GM18519 (cell line): ENCODE data around the gene TLL2.

Experiments
- ATAC-seq: cut with Tn5 transposase; IDR thresholded peaks from one replicate; pipeline ENCODE4 v1.9.1; 2021; ENCODE audit warnings: mild to moderate bottlenecking, moderate library complexity; ENCODE audit not compliant: unreplicated experiment, low FRiP score

The TLL2 gene

DNA sequence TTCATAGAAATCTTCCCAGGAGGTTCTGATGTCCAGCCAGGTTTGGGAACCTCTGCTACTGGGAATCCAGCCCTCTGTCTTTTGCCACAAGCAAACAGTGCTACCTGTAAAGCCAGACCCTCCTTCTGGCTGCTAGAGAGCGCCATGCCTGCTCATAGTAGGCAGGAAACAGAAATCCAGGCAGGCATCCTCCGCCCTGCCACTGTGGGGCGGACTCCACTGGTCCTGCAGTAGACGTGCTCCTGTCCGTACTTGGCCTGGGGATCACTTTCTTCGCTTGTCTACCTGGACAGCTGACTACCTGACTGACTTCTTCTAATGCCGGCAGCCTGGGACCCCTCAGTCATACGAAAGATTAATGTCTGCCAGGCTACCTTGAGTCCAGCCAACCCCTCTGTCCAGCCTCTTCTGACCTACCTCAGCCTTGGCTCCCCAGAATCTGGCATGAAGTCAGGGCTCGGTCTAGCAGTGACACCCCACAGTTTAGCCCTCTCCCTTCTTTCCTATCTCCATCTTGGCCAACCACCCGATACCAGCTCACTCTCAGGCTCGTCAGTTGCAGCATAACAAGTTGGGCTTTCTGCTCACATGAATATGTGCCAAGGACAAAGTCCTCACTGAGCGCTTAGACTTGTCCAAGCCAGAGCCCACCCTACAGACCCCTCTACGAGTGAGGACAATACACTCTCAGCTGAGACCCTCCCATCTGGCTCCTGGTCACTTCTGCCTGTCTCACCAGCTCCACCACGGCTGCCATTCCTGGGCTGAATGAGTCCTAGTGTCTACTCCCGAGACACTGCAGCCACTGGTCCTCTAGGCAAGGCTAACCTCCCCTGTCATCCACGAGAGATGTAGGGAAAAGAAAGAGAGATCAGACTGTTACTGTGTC lies 111.1 kb downstream of the TLL2 start:
- no peak for ATAC-seq

- no peak for ATAC-seq
These were observed 112.7 kb downstream of the TLL2 start for GRCh38 chr10:96401036-96401435.

GRCh38 chr10:96400465-96400864 lies 113.3 kb downstream of the TLL2 start:
- ATAC-seq: no peak

DNA sequence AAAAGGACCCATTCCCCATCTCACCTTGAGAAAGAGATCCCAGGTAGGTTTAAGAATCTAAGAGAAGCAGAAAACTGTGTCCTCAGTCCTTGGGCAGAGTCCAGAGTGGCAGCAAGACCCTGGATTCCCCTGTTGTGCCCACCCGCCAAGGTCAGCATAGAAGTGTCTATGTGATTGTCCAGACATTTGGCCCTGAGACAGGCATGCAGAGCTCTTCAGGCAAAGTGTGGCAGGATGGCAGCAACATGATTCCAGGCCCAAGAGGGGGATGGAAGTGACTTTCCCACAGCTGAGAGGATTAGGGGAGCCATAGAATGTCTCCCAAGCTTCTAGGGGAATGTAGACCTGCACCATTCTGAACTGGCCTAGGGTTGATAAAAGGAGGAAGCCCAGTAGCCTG lies 115.8 kb downstream of the TLL2 start:
- ATAC-seq: no peak

GRCh38 chr10:96395931-96396877 lies 117.5 kb downstream of the TLL2 start:
- ATAC-seq: no peak

GRCh38 chr10:96390460-96390864 lies 123.3 kb downstream of the TLL2 start:
- ATAC-seq: no peak

DNA sequence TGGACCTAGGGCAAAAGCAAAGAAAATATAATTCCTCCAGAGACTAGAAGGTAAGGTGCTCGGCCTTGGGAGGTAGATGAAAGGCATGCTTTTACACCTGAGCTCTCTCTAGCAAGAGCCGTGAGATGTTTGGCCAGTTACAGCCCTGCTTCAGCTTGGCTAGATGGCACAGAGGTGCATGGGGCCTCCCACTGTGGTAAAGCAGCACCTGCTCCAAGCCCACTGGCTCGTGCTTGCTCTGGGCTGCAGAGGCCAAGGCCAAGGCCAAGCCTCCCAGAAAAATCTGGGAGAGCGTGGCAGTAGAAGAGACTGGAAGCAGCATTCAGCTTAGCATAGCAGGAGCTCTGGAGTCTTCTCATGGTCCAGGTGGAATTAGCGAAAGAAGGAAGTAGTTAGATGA lies 123.9 kb downstream of the TLL2 start:
- no peak for ATAC-seq

- ATAC-seq: no peak
These were observed 126.1 kb downstream of the TLL2 start for GRCh38 chr10:96387601-96388000.

GRCh38 chr10:96387161-96387560 lies 126.6 kb downstream of the TLL2 start:
- no peak for ATAC-seq

GRCh38 chr10:96384506-96384905 lies 129.2 kb downstream of the TLL2 start:
- ATAC-seq: no peak

DNA sequence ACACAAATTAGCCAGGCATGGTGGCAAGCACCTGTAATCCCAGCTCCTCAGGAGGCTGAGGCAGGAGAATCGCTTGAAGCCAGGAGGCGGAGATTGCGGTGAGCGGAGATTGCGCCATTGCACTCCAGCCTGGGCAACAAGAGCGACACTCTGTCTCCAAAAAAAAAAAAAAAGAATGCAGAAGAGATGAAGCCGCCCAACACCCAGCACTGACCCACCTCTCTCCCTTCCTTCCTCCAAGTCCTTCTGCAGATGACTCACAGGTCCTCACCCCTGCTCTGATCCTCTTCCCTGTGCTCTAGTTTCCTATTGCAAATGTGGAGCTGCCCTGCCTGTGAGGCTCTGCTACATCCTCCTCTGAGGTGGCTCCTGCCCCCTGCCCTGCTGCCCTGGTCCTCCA lies 132.9 kb downstream of the TLL2 start:
- no peak for ATAC-seq

- no peak for ATAC-seq
These were observed 134.0 kb downstream of the TLL2 start for GRCh38 chr10:96379758-96380157.

DNA sequence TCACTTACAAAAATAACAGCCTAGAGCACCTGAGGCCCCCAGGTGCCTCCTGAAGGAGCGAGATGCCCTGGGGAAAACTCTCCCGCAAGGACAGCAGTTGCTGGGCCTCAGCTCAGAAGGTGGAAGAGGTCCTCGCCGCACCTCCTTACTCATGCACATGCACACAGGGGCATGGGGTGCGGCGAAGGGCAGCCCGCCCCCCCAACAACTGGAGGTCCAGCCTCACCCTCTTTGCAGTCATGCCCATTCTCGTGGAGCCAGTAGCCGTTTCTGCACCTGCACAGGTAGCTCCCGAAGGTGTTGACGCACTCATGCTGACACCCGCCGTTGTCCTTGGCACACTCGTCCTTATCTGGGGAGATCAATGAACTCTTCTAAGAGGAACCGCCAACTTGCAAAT lies 135.0 kb downstream of the TLL2 start:
- no peak for ATAC-seq

DNA sequence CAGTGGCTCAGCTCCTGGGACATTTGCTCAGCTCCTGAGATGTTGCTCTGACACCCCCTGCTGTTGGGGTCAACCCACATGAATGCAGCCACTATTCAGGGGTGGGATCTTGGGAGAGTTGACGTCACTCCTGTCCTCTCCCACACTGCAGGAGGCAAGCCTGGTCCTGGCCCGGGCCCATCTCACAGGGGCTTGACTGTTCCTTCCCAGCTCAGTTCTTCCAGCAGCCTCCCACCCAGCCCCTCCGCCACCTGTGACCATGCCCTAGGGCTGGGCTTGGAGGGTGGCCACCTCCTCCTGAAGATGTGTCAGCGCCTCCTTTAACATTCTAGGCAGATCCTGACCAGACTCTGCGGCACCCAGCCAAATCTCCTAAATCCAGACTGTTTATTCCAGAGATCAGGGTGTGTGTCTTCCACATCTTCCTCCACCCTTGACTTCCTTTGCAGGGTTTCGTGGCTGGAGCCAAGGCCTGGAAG lies 135.9 kb downstream of the TLL2 start:
- no peak for ATAC-seq

DNA sequence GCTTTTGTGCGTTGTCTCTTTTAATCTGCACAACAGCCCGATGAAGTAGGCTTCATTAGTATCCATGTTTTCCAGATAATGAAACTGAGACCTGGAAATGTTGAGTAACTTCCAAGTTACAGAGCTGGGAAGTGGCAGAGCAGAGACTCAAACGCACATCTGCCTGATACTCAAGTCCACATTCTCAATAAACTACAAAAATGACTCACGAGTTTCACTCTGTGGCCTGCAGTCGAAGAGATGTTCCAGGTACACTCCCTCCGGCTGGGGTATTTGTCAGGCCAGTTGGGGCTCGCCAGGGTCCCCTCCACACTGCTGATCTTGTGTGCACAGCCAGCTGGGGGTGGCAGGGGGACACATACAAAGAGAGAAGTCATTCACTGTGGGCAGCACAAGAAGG lies 137.2 kb downstream of the TLL2 start:
- ATAC-seq: no peak

DNA sequence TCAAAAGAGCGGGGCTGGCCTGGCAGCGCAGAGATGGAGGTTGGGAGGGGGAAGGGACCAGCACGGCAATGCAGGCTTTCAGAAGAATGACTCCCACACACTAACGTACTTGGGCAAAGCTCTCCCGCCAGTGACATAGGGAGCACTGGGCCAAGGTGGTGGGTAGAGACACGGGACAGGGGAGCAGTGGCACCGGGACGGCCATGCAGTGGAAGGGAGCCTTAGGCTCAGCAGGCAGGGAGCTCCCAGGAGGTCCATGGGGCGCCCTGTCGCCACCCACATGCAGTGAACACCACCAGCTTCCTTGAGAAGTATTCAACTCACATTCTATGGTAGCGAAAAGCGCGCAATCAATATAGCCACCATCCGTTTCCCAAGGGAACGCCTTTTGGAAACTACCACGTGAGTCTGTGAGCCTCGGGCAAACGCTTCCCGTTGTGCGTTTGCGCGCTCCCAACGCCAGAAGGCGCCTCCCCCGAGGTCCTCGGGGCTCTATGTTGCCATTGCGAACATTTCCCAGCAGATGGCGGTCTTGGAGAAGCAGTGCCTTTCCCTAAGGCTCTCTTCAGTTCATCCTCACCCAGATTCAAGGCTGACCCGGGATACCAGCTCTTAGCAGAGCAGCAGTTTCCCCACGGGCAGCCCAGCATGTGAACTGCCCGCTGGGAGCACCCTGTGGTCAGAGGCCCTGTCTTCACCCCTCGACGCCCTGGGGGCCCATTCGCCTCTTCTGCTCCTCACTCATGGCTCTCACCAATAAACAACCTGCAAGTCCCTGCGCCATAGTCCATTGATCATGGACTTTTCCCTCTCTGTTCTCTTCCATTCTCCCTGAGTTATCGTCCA lies 138.5 kb downstream of the TLL2 start:
- peak; percentile 49 for ATAC-seq

DNA sequence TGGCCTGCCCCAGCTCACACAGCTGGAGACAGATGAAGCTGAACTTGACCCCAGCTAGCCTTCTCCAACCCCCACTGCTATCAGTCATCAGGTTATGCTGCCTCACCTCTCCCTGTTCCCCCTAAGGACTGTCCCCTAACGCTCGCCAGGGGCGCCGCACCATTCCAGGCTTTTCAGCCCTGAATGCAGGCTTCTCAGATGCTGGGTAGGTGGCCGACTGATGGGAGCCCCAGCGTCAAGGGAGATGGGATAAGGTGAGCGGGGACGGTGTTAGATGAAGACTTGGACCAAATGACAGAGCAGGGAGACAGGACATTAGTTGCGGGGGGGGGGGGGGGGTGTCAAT lies 139.1 kb downstream of the TLL2 start:
- no peak for ATAC-seq

DNA sequence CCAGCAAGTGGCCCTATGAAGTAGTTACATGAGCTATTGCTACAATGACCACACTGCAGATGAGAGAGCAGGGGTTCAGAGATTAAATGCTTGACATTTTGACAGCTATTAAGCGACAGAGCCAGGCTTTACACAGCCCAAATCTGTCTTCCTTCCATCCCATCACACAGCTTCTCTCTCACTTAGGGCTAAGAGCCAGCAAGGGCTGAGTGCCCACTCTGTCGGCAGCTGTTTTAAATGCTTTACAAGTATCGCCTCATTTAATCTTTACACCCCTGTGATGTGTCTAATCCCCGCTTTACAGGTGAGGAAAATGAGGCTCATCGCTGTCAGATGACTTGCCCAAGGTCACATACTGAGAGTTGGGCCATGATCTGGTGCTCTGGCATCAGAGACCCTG lies 139.7 kb downstream of the TLL2 start:
- ATAC-seq: no peak

GRCh38 chr10:96371356-96371755 lies 142.4 kb downstream of the TLL2 start:
- ATAC-seq: no peak

- ATAC-seq: no peak
These were observed 143.1 kb downstream of the TLL2 start for GRCh38 chr10:96370584-96371157.
